Measurements from ENCODE around the gene EEPD1. TPM values are rescaled to one million over a fixed set of nuclear protein-coding genes. Genes with fewer than 3 reads are reported as not detected.

Gene EEPD1
- total RNA-seq, 2 donors from 2014 or later = 8.2 to 10.0 TPM

GRCh38 chr7:36149694-36150452 is 3.2 kb upstream of the EEPD1 start:
- no peak for DNase-seq
- Histone ChIP-seq H3K27ac (no peak overlapping the region), H3K9ac (ENCODE audit: low read depth in 2 of 2, low read length in 2 of 2) (no peak overlapping the region), H3K9me3 (no peaks in the 10 kb centered on the region), H3K36me3 (no peaks in the 10 kb centered on the region), H3K4me3 (no peak overlapping the region), H3K4me1 (no peaks in the 10 kb centered on the region), H3K27me3 (no peaks in the 10 kb centered on the region)
- intact Hi-C loops (cut with DNase I) = loop anchor here (10.0 kb wide), 1 partner anchor 135 kb away; no protein-coding TSS in a partner anchor
- no peak for TF ChIP-seq CTCF (IDR thresholded peaks at IDR 0.05)

DNA sequence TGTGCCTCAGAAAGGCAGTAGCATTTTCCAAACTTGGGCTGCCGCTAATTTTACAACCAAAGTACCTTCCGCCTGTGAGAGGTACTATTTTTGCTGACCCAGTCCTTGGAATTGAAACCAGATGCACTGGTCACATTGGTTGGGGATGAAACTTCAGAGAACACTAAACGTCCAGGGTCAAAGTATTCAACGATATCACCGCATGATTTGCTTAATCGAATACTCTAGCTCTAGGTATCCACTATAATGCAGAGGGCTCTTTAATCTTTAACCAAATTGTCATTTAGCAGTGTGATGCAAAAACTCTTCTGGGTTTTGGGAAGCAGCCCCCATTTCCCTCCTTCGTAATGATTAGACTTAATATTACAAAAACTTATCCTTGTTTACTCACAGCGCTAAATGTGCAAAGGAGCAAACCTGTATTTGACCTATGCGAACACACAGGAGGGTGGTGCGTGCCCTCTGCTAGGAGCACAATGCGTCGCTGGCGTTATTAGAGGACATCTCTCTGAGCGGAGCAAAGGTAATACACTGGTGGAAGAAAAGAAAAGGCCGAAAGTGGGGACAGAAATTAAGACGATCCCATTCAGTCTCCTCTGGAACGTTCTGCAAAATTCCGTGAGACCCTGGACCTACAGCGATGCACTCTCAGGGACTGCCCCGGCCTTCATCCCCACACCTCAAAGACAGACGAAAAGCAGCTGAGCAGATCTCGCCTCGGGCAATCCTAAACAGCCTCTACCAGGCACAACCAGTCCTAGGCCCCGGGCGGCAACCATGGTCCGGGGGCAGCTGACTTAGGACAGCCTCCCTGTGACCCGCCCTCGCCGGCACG is 916 bp upstream of the EEPD1 start:
- H3K4me1 ChIP-seq = no peaks in the 10 kb centered on the region
- peak overlapping the region; percentile 35 to 60 for H3K9ac ChIP-seq (ENCODE audit: low read depth in 2 of 2, low read length in 2 of 2)
- peak overlapping the region; percentile 77 for H3K27ac ChIP-seq
- no peaks in the 10 kb centered on the region for H3K36me3 ChIP-seq
- H3K4me3 ChIP-seq = peak overlapping the region; percentile 35
- H3K9me3 ChIP-seq = no peaks in the 10 kb centered on the region
- H3K27me3 ChIP-seq = no peaks in the 10 kb centered on the region
- no peak for DNase-seq
- no peak for TF ChIP-seq CTCF (IDR thresholded peaks at IDR 0.05)
- intact Hi-C loops (cut with DNase I) = loop anchor here (10.0 kb wide), 1 partner anchor 133 kb away; no protein-coding TSS in a partner anchor

- Histone ChIP-seq H3K9ac (ENCODE audit: low read depth in 2 of 2, low read length in 2 of 2) (peak overlapping the region; percentile 78 to 89), H3K27ac (peak overlapping the region; percentile 92), H3K36me3 (no peaks in the 10 kb centered on the region), H3K9me3 (no peaks in the 10 kb centered on the region), H3K4me1 (no peaks in the 10 kb centered on the region), H3K4me3 (peak overlapping the region; percentile 94), H3K27me3 (no peaks in the 10 kb centered on the region)
- intact Hi-C loops (cut with DNase I) = loop anchor here (10.0 kb wide), 1 partner anchor 131 kb away; no protein-coding TSS in a partner anchor
- DNase-seq = peak; percentile 39
- TF ChIP-seq CTCF (IDR thresholded peaks at IDR 0.05) = no peak
Measured at GRCh38 chr7:36153571-36154097, 580 bp downstream of the EEPD1 start.

GRCh38 chr7:36154255-36155212 is 1.5 kb downstream of the EEPD1 start:
- Histone ChIP-seq H3K9ac (ENCODE audit: low read depth in 2 of 2, low read length in 2 of 2) (peak overlapping the region; percentile 78 to 89), H3K27ac (no peak overlapping the region), H3K4me3 (peak overlapping the region; percentile 94), H3K9me3 (no peaks in the 10 kb centered on the region), H3K27me3 (no peaks in the 10 kb centered on the region), H3K4me1 (no peaks in the 10 kb centered on the region), H3K36me3 (no peaks in the 10 kb centered on the region)
- no peak for TF ChIP-seq CTCF (IDR thresholded peaks at IDR 0.05)
- DNase-seq = no peak
- intact Hi-C loops (cut with DNase I) = loop anchor here (5.0 to 10.0 kb wide), 2 partner anchors 48 to 130 kb away; no protein-coding TSS in a partner anchor
